ENCODE data around the gene RAG1. TPM values are rescaled to one million over a fixed set of nuclear protein-coding genes. Genes with fewer than 3 reads are reported as not detected.

RAG1 gene
- total and polyA plus RNA-seq, 8 donors: 0.50 to 2.0 (median 1.6) TPM

DNA sequence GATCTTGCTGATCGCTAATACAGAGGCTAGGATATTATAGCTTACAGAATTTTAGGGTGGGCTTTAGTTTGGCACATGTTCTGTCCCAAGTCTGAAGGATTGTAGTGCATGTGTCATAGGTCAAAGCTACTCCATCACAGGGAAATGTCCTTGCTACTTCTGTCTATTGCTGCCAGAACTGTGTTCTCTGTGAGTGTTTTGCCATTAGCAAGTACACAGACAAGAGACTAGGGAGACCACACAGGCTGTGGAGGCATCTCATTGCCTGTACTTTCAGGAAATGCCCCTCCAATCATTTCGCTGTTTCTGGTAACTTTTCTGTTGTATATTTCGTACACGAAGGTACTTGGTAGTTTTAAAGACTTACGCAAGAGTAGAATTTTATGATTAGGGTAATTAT is 55.7 kb downstream of the RAG1 start:
- Histone ChIP-seq H3K27ac (no peak overlapping the region), H3K27me3 (no peaks in the 10 kb centered on the region), H3K4me3 (no peak overlapping the region), H3K9me3 (no peaks in the 10 kb centered on the region), H3K4me1 (no peaks in the 10 kb centered on the region), H3K36me3 (no peaks in the 10 kb centered on the region)
- ATAC-seq (no peak), DNase-seq (no peak)
- TF ChIP-seq, protein P1, sequence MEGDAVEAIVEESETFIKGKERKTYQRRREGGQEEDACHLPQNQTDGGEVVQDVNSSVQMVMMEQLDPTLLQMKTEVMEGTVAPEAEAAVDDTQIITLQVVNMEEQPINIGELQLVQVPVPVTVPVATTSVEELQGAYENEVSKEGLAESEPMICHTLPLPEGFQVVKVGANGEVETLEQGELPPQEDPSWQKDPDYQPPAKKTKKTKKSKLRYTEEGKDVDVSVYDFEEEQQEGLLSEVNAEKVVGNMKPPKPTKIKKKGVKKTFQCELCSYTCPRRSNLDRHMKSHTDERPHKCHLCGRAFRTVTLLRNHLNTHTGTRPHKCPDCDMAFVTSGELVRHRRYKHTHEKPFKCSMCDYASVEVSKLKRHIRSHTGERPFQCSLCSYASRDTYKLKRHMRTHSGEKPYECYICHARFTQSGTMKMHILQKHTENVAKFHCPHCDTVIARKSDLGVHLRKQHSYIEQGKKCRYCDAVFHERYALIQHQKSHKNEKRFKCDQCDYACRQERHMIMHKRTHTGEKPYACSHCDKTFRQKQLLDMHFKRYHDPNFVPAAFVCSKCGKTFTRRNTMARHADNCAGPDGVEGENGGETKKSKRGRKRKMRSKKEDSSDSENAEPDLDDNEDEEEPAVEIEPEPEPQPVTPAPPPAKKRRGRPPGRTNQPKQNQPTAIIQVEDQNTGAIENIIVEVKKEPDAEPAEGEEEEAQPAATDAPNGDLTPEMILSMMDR (IDR thresholded peaks at IDR 0.05): no peak
- intact Hi-C loops (cut with DNase I): no loop called here

DNA sequence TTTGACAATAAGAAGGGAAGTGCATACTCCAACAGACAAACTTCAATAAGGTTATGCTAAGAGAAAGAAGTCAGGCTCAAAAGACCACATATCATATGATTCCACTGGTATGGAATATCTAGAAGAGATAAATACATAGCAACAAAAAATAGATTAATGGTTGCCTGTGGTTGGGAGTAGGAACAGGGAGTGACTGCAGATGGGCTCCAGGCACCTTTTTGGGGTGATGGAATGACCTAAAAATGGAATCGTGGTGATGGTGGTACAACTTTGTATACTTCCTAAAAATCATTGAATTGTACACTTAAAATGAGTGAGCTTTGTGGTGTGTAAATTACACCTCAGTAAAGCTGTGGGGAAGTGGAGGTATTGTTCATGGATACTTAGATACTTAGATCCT is 59.2 kb downstream of the RAG1 start:
- ATAC-seq (no peak), DNase-seq (no peak)
- Histone ChIP-seq H3K27me3 (no peaks in the 10 kb centered on the region), H3K4me3 (no peak overlapping the region), H3K4me1 (no peaks in the 10 kb centered on the region), H3K9me3 (no peaks in the 10 kb centered on the region), H3K36me3 (no peaks in the 10 kb centered on the region), H3K27ac (no peak overlapping the region)
- TF ChIP-seq, protein P1 (IDR thresholded peaks at IDR 0.05): no peak
- intact Hi-C loops (cut with DNase I): no loop called here

DNA sequence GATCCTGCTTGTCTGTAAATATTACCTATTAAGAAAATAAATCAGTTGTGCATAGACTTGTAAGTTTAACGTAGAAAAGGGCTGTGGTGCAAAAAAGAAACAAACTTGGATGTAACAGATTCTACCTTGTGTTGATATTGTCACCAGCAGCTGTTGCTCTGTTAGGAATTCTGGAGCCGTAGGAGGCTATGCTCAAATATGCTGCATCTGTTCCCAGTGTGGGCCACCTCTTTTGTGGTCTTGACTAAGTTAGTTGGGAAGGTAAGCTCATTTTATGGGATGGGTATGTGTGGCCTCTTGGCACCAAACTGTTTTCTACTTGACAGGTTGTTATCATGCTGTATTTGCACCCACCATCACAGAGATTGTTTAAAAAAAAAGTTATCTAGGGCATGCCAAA is 59.7 kb downstream of the RAG1 start:
- no peaks in the 10 kb centered on the region for H3K4me1 ChIP-seq
- no peak overlapping the region for H3K4me3 ChIP-seq
- DNase-seq (no peak), ATAC-seq (no peak)
- intact Hi-C loops (cut with DNase I): no loop called here
- H3K9me3 ChIP-seq: no peaks in the 10 kb centered on the region
- TF ChIP-seq, protein P1 (IDR thresholded peaks at IDR 0.05): no peak
- no peaks in the 10 kb centered on the region for H3K36me3 ChIP-seq
- H3K27me3 ChIP-seq: no peaks in the 10 kb centered on the region
- no peak overlapping the region for H3K27ac ChIP-seq

DNA sequence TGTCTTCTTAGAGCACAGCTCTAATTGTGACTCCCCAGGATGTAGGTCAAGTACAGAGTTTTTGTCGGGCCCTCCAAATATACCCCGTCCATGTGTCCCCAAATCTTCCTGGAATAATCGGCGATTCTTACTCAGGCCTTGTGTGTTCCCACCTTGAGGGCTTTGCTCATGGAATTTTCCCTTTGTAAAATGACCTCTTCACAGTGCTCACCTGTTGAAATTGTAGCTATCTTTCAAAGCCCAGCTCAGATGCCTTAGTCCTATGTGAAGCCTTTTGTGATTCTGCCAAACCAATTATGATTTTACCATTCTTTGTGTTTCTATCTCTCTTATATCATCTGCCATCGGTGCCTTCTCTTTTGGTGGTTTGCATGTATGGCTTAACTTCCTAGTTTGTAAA is 60.3 kb downstream of the RAG1 start:
- intact Hi-C loops (cut with DNase I): no loop called here

DNA sequence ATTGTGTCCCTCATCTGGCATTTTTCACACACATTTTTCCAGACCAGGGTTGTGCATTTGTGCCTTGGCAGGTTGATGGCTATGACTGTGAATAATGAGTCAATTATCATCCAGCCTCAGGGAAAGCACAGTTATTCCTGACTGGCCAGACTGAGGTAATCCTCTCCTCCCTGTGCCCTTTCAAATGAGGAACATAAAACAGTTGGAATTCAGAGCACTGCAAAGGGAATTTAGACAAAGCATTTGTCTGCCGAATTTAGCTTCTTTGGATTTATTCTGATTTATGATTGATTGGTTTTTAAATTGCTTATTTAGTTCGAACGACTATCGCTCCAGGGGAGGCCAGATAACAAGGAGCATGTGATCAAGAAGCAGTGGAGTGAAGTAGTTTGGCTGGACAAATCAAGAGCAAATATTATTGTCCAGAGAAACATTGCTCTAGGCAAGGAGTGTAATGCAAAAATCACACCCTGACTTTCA is 61.0 kb downstream of the RAG1 start:
- Histone ChIP-seq H3K4me3 (no peak overlapping the region), H3K4me1 (no peaks in the 10 kb centered on the region), H3K27me3 (no peaks in the 10 kb centered on the region), H3K36me3 (no peaks in the 10 kb centered on the region), H3K9me3 (no peaks in the 10 kb centered on the region), H3K27ac (no peak overlapping the region)
- TF ChIP-seq, protein P1 (IDR thresholded peaks at IDR 0.05): no peak
- ATAC-seq (no peak), DNase-seq (no peak)
- intact Hi-C loops (cut with DNase I): no loop called here

More for the DNA sequence above, 60.3 kb downstream of the RAG1 start:
- Histone ChIP-seq H3K4me1 (no peaks in the 10 kb centered on the region), H3K27ac (no peak overlapping the region), H3K4me3 (no peak overlapping the region), H3K36me3 (no peaks in the 10 kb centered on the region), H3K27me3 (no peaks in the 10 kb centered on the region), H3K9me3 (no peaks in the 10 kb centered on the region)
- DNase-seq: no peak
- TF ChIP-seq, protein P1 (IDR thresholded peaks at IDR 0.05): no peak
- no peak for ATAC-seq

Other genes starting within 250 kb of the RAG1 start
- gene TRAF6, start 57.7 kb upstream of the RAG1 start, total RNA-seq: 10 to 100 TPM; 11.3 to 12.4 TPM
- 10 to 100 TPM; 13.5 to 17.0 (median 14.8) TPM for gene TRAF6, start 57.7 kb upstream of the RAG1 start, polyA plus RNA-seq (ENCODE audit: insufficient read length in 6 of 6)
- gene IFTAP, start 26.5 kb downstream of the RAG1 start, total RNA-seq: 10 to 100 TPM; 11.8 to 15.1 TPM
- gene IFTAP, start 26.5 kb downstream of the RAG1 start, polyA plus RNA-seq (ENCODE audit: insufficient read length in 6 of 6): 10 to 100 TPM; 40.7 to 53.9 (median 49.9) TPM
- gene RAG2, start 30.2 kb downstream of the RAG1 start, total RNA-seq: not detected
- under 1 TPM; 0.15 to 0.80 (median 0.38) TPM for gene RAG2, start 30.2 kb downstream of the RAG1 start, polyA plus RNA-seq (ENCODE audit: insufficient read length in 6 of 6)